HCT116 (cell line): ENCODE data around the gene COL5A1. TPM values are rescaled to one million over a fixed set of nuclear protein-coding genes. Genes with fewer than 3 reads are reported as not detected.

Source experiments
- ATAC-seq: fragments of 200-7000 bp; cut with Tn5 transposase; 2 replicates; pipeline ENCODE4 v1.9.1; 2020; ENCODE audit warnings: mild to moderate bottlenecking, moderate library complexity
- BruUV-seq: library from RNA; stranded (reverse); fragments of 400-500 nt; replicated peaks from 2 replicates; lab custom pipeline; 2021; lab: Mats Ljungman, UMichigan
- CTCF ChIA-PET: fragments of 300-600 bp; sonication (Branson Sonifier 250); formaldehyde crosslinking; loops from one replicate; lab custom pipeline; 2021; ENCODE audit warnings: antibody characterized with exemption; lab: Charles Lee
- POLR2A ChIA-PET: fragments of 300-600, 350-600 bp; sonication (Branson Sonifier 250); formaldehyde crosslinking; loops from one replicate; lab custom pipeline; 2021; ENCODE audit warnings: antibody characterized with exemption; lab: Charles Lee
- RAD21 ChIA-PET, 2 experiments: fragments of 300-600 bp; sonication (Branson Sonifier 250); formaldehyde crosslinking; loops; one replicate each; lab custom pipeline; 2023; ENCODE audit warnings: low total read pairs in 2 of 2; ENCODE audit not compliant: uncharacterized antibody in 2 of 2, unreplicated experiment in 2 of 2, low non-redundant PET in 1 of 2; lab: Charles Lee
- DNase-seq: peaks from one replicate; pipeline ENCODE4 v3.0.0-alpha.2; 2010; ENCODE audit warnings: low read depth, low spot score
- H2AFZ ChIP-seq: fragments of 200-600 bp; shearing (Covaris generic), sonication (generic); 2 replicates; pipeline ENCODE4 v1.6.1; 2017; ENCODE audit warnings: low read depth, mixed run types, mixed read lengths, antibody characterized with exemption, low read length; ENCODE audit not compliant: poor library complexity, severe bottlenecking
- H3K27ac ChIP-seq: 2 replicates; pipeline ENCODE4 v1.5.1; 2012; ENCODE audit warnings: low read depth, low read length
- H3K27me3 ChIP-seq: fragments of 200-600 bp; sonication (generic); 2 replicates; pipeline ENCODE4 v1.6.1; 2016; ENCODE audit warnings: mixed run types, low read length, mixed read lengths; ENCODE audit not compliant: insufficient read depth
- H3K36me3 ChIP-seq, 2 experiments: fragments of 200-500 bp in 1 of 2; fragments of 200-600 bp in 1 of 2; sonication (Bioruptor generic) in 1 of 2; sonication (generic) in 1 of 2; 2 replicates each; pipeline versions ENCODE4 v1.5.1 to v1.6.1; 2014 to 2016; ENCODE audit warnings: low read length in 2 of 2, inconsistent platforms in 1 of 2, mixed read lengths in 1 of 2, mixed run types in 1 of 2; ENCODE audit not compliant: insufficient read depth in 2 of 2, control insufficient read depth in 1 of 2
- H3K4me1 ChIP-seq, 2 experiments: fragments of 200-600 bp in 1 of 2; sonication (generic) in 1 of 2; 2 replicates each; pipeline versions ENCODE4 v1.5.1 to v1.6.1; 2012 to 2017; ENCODE audit warnings: low read length in 2 of 2, inconsistent platforms in 1 of 2, mild to moderate bottlenecking in 1 of 2, mixed read lengths in 1 of 2, mixed run types in 1 of 2, moderate library complexity in 1 of 2; ENCODE audit not compliant: insufficient read depth in 2 of 2, control insufficient read depth in 1 of 2
- H3K4me2 ChIP-seq: fragments of 200-600 bp; sonication (generic); 2 replicates; pipeline ENCODE4 v1.6.1; 2017; ENCODE audit warnings: mixed run types, low read length, mixed read lengths
- H3K4me3 ChIP-seq, 2 experiments: fragments of 200-600 bp in 1 of 2; sonication (generic) in 1 of 2; replicated peaks in 1 of 2; 2 replicates each; pipeline ENCODE4 v1.5.1; 2011 to 2016; ENCODE audit warnings: low read length in 2 of 2, control low read depth in 1 of 2, low read depth in 1 of 2, mild to moderate bottlenecking in 1 of 2, mixed read lengths in 1 of 2, mixed run types in 1 of 2
- H3K79me2 ChIP-seq: fragments of 200-600 bp; sonication (generic); 2 replicates; pipeline ENCODE4 v1.6.1; 2017; ENCODE audit warnings: mild to moderate bottlenecking, mixed run types, low read length, moderate library complexity, mixed read lengths; ENCODE audit not compliant: insufficient read depth
- H3K9ac ChIP-seq: fragments of 200-600 bp; sonication (generic); 2 replicates; pipeline ENCODE4 v1.6.1; 2016; ENCODE audit warnings: low read length, mixed read lengths
- H3K9me2 ChIP-seq: fragments of 200-600 bp; sonication (generic), shearing (Covaris generic); 2 replicates; pipeline ENCODE4 v1.6.1; 2017; ENCODE audit warnings: mixed run types, mild to moderate bottlenecking, moderate library complexity; ENCODE audit not compliant: insufficient read depth
- H3K9me3 ChIP-seq, 2 experiments: fragments of 200-500 bp in 1 of 2; fragments of 200-600 bp in 1 of 2; sonication (Bioruptor generic) in 1 of 2; sonication (generic) in 1 of 2; 2 replicates each; pipeline ENCODE4 v1.6.1; 2014 to 2017; ENCODE audit warnings: low read length in 2 of 2, mixed read lengths in 2 of 2, inconsistent platforms in 1 of 2, low read depth in 1 of 2, mild to moderate bottlenecking in 1 of 2, mixed run types in 1 of 2, moderate library complexity in 1 of 2; ENCODE audit not compliant: control insufficient read depth in 1 of 2, insufficient read depth in 1 of 2
- H4K20me1 ChIP-seq: fragments of 200-600 bp; sonication (generic), shearing (Covaris generic); 2 replicates; pipeline ENCODE4 v1.6.1; 2017; ENCODE audit warnings: mixed run types, mild to moderate bottlenecking, moderate library complexity; ENCODE audit not compliant: insufficient read depth
- CBX3 ChIP-seq: IDR thresholded peaks from 2 replicates; pipeline ENCODE4 v1.6.1; 2012; ENCODE audit warnings: low read depth
- EGR1 ChIP-seq: IDR thresholded peaks from 2 replicates; pipeline ENCODE4 v1.6.1; 2012; ENCODE audit warnings: low read depth
- ELF1 ChIP-seq: IDR thresholded peaks from 2 replicates; pipeline ENCODE4 v1.6.1; 2012; ENCODE audit warnings: low read depth, borderline replicate concordance
- EZH2 ChIP-seq: fragments of 200-600 bp; sonication (generic); IDR thresholded peaks from 2 replicates; pipeline ENCODE4 v1.6.1; 2017; ENCODE audit warnings: antibody characterized with exemption, mixed run types
- EZH2phosphoT487 ChIP-seq: fragments of 200-600 bp; IDR thresholded peaks from 2 replicates; pipeline ENCODE4 v1.6.1; 2018; ENCODE audit warnings: antibody characterized with exemption, borderline replicate concordance
- JUND ChIP-seq: IDR thresholded peaks from 2 replicates; pipeline ENCODE4 v1.6.1; 2012
- POLR2AphosphoS5 ChIP-seq: IDR thresholded peaks from 2 replicates; pipeline ENCODE4 v1.6.1; 2011; ENCODE audit warnings: mild to moderate bottlenecking, low read depth, low read length, moderate library complexity
- RAD21 ChIP-seq: IDR thresholded peaks from 2 replicates; pipeline ENCODE4 v1.6.1; 2012; ENCODE audit warnings: low read depth, mild to moderate bottlenecking
- REST ChIP-seq: IDR thresholded peaks from 2 replicates; pipeline ENCODE4 v1.6.1; 2012; ENCODE audit warnings: low read depth
- SIN3A ChIP-seq: IDR thresholded peaks from 2 replicates; pipeline ENCODE4 v1.6.1; 2012; ENCODE audit warnings: low read depth
- SRF ChIP-seq: IDR thresholded peaks from 2 replicates; pipeline ENCODE4 v1.6.1; 2012; ENCODE audit warnings: low read depth
- YY1 ChIP-seq: IDR thresholded peaks from 2 replicates; pipeline ENCODE4 v1.6.1; 2011; ENCODE audit warnings: low read length, low read depth, moderate library complexity, mild to moderate bottlenecking; ENCODE audit not compliant: insufficient replicate concordance; ENCODE audit errors: extremely low read depth
- ZFX ChIP-seq: fragments of 450-650 bp; IDR thresholded peaks from 2 replicates; pipeline ENCODE4 v1.6.1; 2017
- ZNF274 ChIP-seq: fragments of 200-500 bp; sonication (Bioruptor generic); IDR thresholded peaks from 2 replicates; pipeline ENCODE4 v1.6.1; 2014; ENCODE audit warnings: mild to moderate bottlenecking, low read depth, low read length, inconsistent platforms
- intact Hi-C: fragments of 100-400 bp; cut with micrococcal nuclease; formaldehyde crosslinking; loops from 2 replicates; pipeline ENCODE4 v1.10.0; 2022
- total RNA-seq: library from RNA; stranded (reverse); gene quantifications from one replicate; pipeline ENCODE4 v1.2.1, GENCODE V29; 2021; ENCODE audit not compliant: unreplicated experiment
- TF ChIP-seq, protein P1 (sequence below): IDR thresholded peaks from 2 replicates; pipeline ENCODE4 v1.6.1; 2012

Gene COL5A1
- total RNA-seq, 1 experiment from 2014 or later = 0.30 TPM

GRCh38 chr9:134605351-134605965, 36.1 kb upstream of the COL5A1 start:
- ATAC-seq = no peak
- Histone ChIP-seq H3K36me3 (no peaks in the 10 kb centered on the region), H3K4me3 (no peak overlapping the region), H3K79me2 (no peaks in the 10 kb centered on the region), H4K20me1 (no peaks in the 10 kb centered on the region), H3K9ac (no peak overlapping the region)
- ChIA-PET POLR2A (no interaction called here), RAD21 (no interaction called here)
- intact Hi-C loops = no loop called here
- TF ChIP-seq, protein P1, sequence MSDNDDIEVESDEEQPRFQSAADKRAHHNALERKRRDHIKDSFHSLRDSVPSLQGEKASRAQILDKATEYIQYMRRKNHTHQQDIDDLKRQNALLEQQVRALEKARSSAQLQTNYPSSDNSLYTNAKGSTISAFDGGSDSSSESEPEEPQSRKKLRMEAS = no peak
- TF ChIP-seq SRF = no peak
- no peak for TF ChIP-seq SIN3A
- TF ChIP-seq, all 23 proteins: peak for 0
- H3K4me1 ChIP-seq = peaks cover 14 to 21% of the 10 kb centered on the region in 2 experiments
- DNase-seq = no peak
- no peaks in the 10 kb centered on the region for H3K9me2 ChIP-seq
- no peak overlapping the region for H3K27ac ChIP-seq
- H3K9me3 ChIP-seq = peaks cover 0 to 5% of the 10 kb centered on the region in 2 experiments; a peak in 1 of 4 replicates
- no peak overlapping the region for H3K4me2 ChIP-seq
- BruUV-seq = no TSS peak
- CTCF ChIA-PET = no interaction called here
- H3K27me3 ChIP-seq = no peaks in the 10 kb centered on the region
- no peak overlapping the region for H2AFZ ChIP-seq

DNA sequence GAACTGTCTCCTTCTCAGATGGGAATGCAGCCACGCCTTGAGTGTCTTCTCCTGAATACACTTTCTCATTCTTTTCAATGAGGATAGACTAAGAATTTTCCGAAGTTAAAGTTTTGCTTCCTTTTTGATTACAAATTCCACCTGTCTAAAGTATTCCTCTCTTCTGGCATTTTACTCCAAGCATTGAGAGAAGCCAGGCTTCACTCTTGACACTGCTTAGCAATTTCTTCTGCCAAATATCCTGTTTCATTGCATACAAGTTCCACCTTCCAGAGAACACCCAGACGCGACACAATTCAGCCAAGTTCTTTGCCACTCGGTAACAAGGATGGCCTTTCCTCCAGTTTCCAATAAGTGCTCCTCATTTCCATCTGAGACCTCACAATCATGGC, 35.6 kb upstream of the COL5A1 start:
- POLR2A ChIA-PET = no interaction called here
- RAD21 ChIA-PET = no interaction called here
- intact Hi-C loops = no loop called here
- ATAC-seq (no peak), DNase-seq (no peak)
- Histone ChIP-seq H3K4me2 (no peak overlapping the region), H4K20me1 (no peaks in the 10 kb centered on the region), H3K4me1 (peaks cover 14 to 21% of the 10 kb centered on the region in 2 experiments), H3K27ac (no peak overlapping the region), H3K27me3 (no peaks in the 10 kb centered on the region), H3K9me2 (no peaks in the 10 kb centered on the region), H3K79me2 (no peaks in the 10 kb centered on the region), H3K4me3 (no peak overlapping the region), H3K36me3 (no peaks in the 10 kb centered on the region), H2AFZ (no peak overlapping the region), H3K9me3 (peaks cover 0 to 5% of the 10 kb centered on the region in 2 experiments; a peak in 1 of 4 replicates), H3K9ac (no peak overlapping the region)
- CTCF ChIA-PET = no interaction called here
- BruUV-seq = no TSS peak
- TF ChIP-seq ZNF274 (no peak), SIN3A (no peak), JUND (no peak), YY1 (no peak), REST (no peak), EGR1 (no peak), ZFX (no peak), EZH2phosphoT487 (no peak), EZH2 (no peak), ELF1 (no peak), RAD21 (no peak), POLR2AphosphoS5 (no peak), CBX3 (no peak)
- TF ChIP-seq, protein P1 = no peak
